ENCODE data around the gene KIAA0753. TPM values are rescaled to one million over a fixed set of nuclear protein-coding genes. Genes with fewer than 3 reads are reported as not detected.
"Not testable (repeated sequence)": the region's sequence is repeated elsewhere in the genome, so short reads cannot be mapped to it uniquely, and the experiment has no call there.

The KIAA0753 gene
- total and polyA plus RNA-seq, 10 of the 15 experiments (the other 5 are each of a cell fraction or from before 2014, with no cell fraction given): 2.2 to 15.2 (median 7.7) TPM

GRCh38 chr17:6666077-6666521 lies 25.6 kb upstream of the KIAA0753 start (continued):
- TF ChIP-seq USF2 (IDR thresholded peaks at IDR 0.05; ENCODE audit: borderline replicate concordance, low read depth, low read length) (no peak), SUZ12 (IDR thresholded peaks at IDR 0.05; ENCODE audit: unreplicated experiment) (no peak), SP1 (IDR thresholded peaks at IDR 0.05; ENCODE audit: low read depth, low read length) (no peak), FOXM1 (IDR thresholded peaks at IDR 0.05; ENCODE audit: low read depth, low read length) (no peak), TCF7 (IDR thresholded peaks at IDR 0.05; ENCODE audit: borderline replicate concordance) (no peak), YY1 (IDR thresholded peaks at IDR 0.05; ENCODE audit: low read depth, low read length) (peak; percentile 65), IRF4 (IDR thresholded peaks at IDR 0.05; ENCODE audit: low read depth, low read length) (no peak), BRCA1 (IDR thresholded peaks at IDR 0.05; ENCODE audit: low read depth, low read length) (no peak), KLF5 (IDR thresholded peaks at IDR 0.05; ENCODE audit: partially characterized antibody) (no peak), RB1 (IDR thresholded peaks at IDR 0.05; ENCODE audit: borderline replicate concordance) (no peak)
- TF ChIP-seq, protein P1, sequence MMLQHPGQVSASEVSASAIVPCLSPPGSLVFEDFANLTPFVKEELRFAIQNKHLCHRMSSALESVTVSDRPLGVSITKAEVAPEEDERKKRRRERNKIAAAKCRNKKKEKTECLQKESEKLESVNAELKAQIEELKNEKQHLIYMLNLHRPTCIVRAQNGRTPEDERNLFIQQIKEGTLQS (IDR thresholded peaks at IDR 0.05; ENCODE audit: borderline replicate concordance, extremely low read depth, low read depth, low read length): no peak

DNA sequence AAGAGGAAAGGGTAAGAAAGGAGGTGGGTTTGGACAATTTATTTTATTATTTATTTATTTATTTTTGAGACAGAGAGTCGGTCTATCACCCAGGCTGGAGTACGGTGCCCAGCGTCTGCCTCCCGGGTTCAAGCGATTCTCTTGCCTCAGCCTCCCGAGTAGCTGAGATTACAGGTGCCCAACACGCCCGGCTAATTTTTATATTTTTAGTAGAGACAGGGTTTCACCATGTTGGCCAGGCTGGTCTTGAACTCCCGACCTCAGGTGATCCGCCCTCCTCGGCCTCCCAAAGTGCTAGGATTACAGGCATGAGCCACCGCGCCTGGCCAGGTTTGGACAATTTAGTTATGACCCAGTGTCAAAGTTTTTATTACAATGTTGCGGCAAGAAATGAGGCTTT lies 22.7 kb upstream of the KIAA0753 start:
- intact Hi-C loops (cut with micrococcal nuclease; ENCODE audit: unreplicated experiment): loop anchor here (10.0 kb wide), 1 partner anchor 92 kb away; the partner anchor contains the start of gene XAF1
- in situ Hi-C loops (cut with MboI); POLR2A ChIA-PET; SMC1A ChIA-PET (ENCODE audit: uncharacterized antibody, unreplicated experiment); H4K20me1 ChIP-seq (ENCODE audit: control insufficient read depth, insufficient read depth); H3K79me2 ChIP-seq (ENCODE audit: control insufficient read depth, insufficient read depth, low read length); H3K4me3 ChIP-seq; RAD21 ChIA-PET (ENCODE audit: unreplicated experiment); H3K27ac ChIP-seq (ENCODE audit: control insufficient read depth, insufficient read depth); H3K4me2 ChIP-seq (ENCODE audit: control insufficient read depth, insufficient read depth); H3K9ac ChIP-seq (ENCODE audit: control insufficient read depth, insufficient read depth, low read length); BruUV-seq (replicated peaks); H3K9me3 ChIP-seq (replicated peaks; ENCODE audit: control insufficient read depth, insufficient read depth, low read length); DNase-seq (ENCODE audit: low read depth, low spot score); H3K27me3 ChIP-seq (replicated peaks in 1 of 2; ENCODE audit: control insufficient read depth in 2 of 2, insufficient read depth in 2 of 2, low read length in 1 of 2); FAIRE-seq; H3K36me3 ChIP-seq (ENCODE audit: control insufficient read depth in 2 of 2, insufficient read depth in 2 of 2, low read length in 1 of 2); ATAC-seq; H2AFZ ChIP-seq (ENCODE audit: control insufficient read depth, low read depth, low read length): not testable (repeated sequence)
- 99% methylated on average over 14 of the region's 14 CpGs for WGBS (ENCODE audit: insufficient coverage, insufficient replicate concordance, low lambda C conversion rate, missing lambda C conversion rate)
- CTCF ChIA-PET: interaction anchor here (0.7 to 2.0 kb wide), 6 partner anchors 64 to 386 kb away, joined by 3 to 7 read pairs (median 3); partner anchors contain the start of gene XAF1
- H3K4me1 ChIP-seq (ENCODE audit: control insufficient read depth, insufficient read depth, low read length): peaks cover 18% of the 10 kb centered on the region
